ENCODE data around the gene ARHGAP26. TPM values are rescaled to one million over a fixed set of nuclear protein-coding genes. Genes with fewer than 3 reads are reported as not detected.

Gene ARHGAP26
- total and polyA plus RNA-seq, 2 of the 4 experiments (the other 2 are of a cell fraction): 0.54 to 0.56 TPM

- H4K20me1 ChIP-seq (ENCODE audit: insufficient read depth, low read length): no peaks in the 10 kb centered on the region
- no peaks in the 10 kb centered on the region for H3K36me3 ChIP-seq (ENCODE audit: control insufficient read depth, insufficient read depth, low read length)
- BruUV-seq (replicated peaks): no TSS peak
- H3K56ac ChIP-seq (ENCODE audit: extremely low read depth, insufficient read depth, low read length): no peak overlapping the region
- peaks cover 20% of the 10 kb centered on the region for H3K27me3 ChIP-seq (ENCODE audit: control insufficient read depth, insufficient read depth, low read length)
- no peak overlapping the region for H3K4me2 ChIP-seq (ENCODE audit: low read depth, low read length)
- H3K18ac ChIP-seq (ENCODE audit: low read depth, low read length): no peak overlapping the region
- intact Hi-C loops (cut with micrococcal nuclease): no loop called here
- H2BK120ac ChIP-seq (ENCODE audit: low read depth, low read length): no peak overlapping the region
- H4K8ac ChIP-seq (ENCODE audit: low read depth in 2 of 2, low read length in 2 of 2): no peak overlapping the region
- no peak overlapping the region for H3K14ac ChIP-seq (replicated peaks; ENCODE audit: low read depth, low read length)
- dilution Hi-C loops (cut with HindIII; ENCODE audit: low sequenced_read_pairs, unreplicated experiment): no loop called here
- no peak overlapping the region for H2AK5ac ChIP-seq (ENCODE audit: low read depth, low read length)
- H2AFZ ChIP-seq (replicated peaks; ENCODE audit: low read length, poor library complexity): no peak overlapping the region
- H4K5ac ChIP-seq (ENCODE audit: low read depth, low read length): no peak overlapping the region
- WGBS, 2 experiments (ENCODE audit: extremely low coverage in 2 of 2, insufficient read length in 1 of 2): no CpG with 5 or more reads among the region's 13 CpGs
- no peak overlapping the region for H3K9ac ChIP-seq (ENCODE audit: low read depth, low read length)
- H2BK5ac ChIP-seq (ENCODE audit: low read depth, low read length, poor library complexity, severe bottlenecking): no peak overlapping the region
- H2BK20ac ChIP-seq (ENCODE audit: low read depth, low read length): no peak overlapping the region
- no peak overlapping the region for H4K91ac ChIP-seq (ENCODE audit: insufficient read depth, low read depth, low read length)
- no peak for ATAC-seq (ENCODE audit: low read depth)
- no peak overlapping the region for H3K4me3 ChIP-seq (ENCODE audit: insufficient read depth, low read depth, low read length)
- no peak overlapping the region for H2AK9ac ChIP-seq (replicated peaks; ENCODE audit: low read depth, low read length, poor library complexity)
- H3K9me1 ChIP-seq (ENCODE audit: insufficient read depth, low read length): no peaks in the 10 kb centered on the region
- no peak for DNase-seq
- no peak overlapping the region for H3K27ac ChIP-seq (ENCODE audit: insufficient read depth, low read length)
- no peak overlapping the region for H2BK15ac ChIP-seq (ENCODE audit: low read depth, low read length)
- H3K79me1 ChIP-seq (ENCODE audit: low read depth in 1 of 2, low read length in 2 of 2): no peaks in the 10 kb centered on the region
- POLR2A ChIA-PET (ENCODE audit: unreplicated experiment): no interaction called here
- H3K23ac ChIP-seq (ENCODE audit: low read depth, low read length): no peak overlapping the region
- no peaks in the 10 kb centered on the region for H3K9me3 ChIP-seq (ENCODE audit: control insufficient read depth, insufficient read depth, low read length)
- no peak overlapping the region for H3K4ac ChIP-seq (ENCODE audit: low read depth, low read length)
- H3K4me1 ChIP-seq (ENCODE audit: control insufficient read depth, insufficient read depth, low read length): peaks cover 2% of the 10 kb centered on the region; the same call in 1 of the 2 replicates
- in situ Hi-C loops (cut with MboI; ENCODE audit: low sequenced_read_pairs): no loop called here
- TF ChIP-seq, protein P1, sequence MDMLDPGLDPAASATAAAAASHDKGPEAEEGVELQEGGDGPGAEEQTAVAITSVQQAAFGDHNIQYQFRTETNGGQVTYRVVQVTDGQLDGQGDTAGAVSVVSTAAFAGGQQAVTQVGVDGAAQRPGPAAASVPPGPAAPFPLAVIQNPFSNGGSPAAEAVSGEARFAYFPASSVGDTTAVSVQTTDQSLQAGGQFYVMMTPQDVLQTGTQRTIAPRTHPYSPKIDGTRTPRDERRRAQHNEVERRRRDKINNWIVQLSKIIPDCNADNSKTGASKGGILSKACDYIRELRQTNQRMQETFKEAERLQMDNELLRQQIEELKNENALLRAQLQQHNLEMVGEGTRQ (IDR thresholded peaks at IDR 0.05; ENCODE audit: low read depth, low read length): no peak
- TF ChIP-seq MXI1 (IDR thresholded peaks at IDR 0.05; ENCODE audit: borderline replicate concordance, low read depth, low read length): no peak
- TF ChIP-seq MAFK (IDR thresholded peaks at IDR 0.05; ENCODE audit: low read depth, low read length): no peak
- TF ChIP-seq, protein P2, sequence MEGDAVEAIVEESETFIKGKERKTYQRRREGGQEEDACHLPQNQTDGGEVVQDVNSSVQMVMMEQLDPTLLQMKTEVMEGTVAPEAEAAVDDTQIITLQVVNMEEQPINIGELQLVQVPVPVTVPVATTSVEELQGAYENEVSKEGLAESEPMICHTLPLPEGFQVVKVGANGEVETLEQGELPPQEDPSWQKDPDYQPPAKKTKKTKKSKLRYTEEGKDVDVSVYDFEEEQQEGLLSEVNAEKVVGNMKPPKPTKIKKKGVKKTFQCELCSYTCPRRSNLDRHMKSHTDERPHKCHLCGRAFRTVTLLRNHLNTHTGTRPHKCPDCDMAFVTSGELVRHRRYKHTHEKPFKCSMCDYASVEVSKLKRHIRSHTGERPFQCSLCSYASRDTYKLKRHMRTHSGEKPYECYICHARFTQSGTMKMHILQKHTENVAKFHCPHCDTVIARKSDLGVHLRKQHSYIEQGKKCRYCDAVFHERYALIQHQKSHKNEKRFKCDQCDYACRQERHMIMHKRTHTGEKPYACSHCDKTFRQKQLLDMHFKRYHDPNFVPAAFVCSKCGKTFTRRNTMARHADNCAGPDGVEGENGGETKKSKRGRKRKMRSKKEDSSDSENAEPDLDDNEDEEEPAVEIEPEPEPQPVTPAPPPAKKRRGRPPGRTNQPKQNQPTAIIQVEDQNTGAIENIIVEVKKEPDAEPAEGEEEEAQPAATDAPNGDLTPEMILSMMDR (conservative IDR thresholded peaks at IDR 0.05; ENCODE audit: low read depth, low read length): no peak
- no peak for TF ChIP-seq SMC3 (IDR thresholded peaks at IDR 0.05; ENCODE audit: low read depth, low read length)
- TF ChIP-seq NFE2L2 (IDR thresholded peaks at IDR 0.05; ENCODE audit: low read depth, low read length): no peak
- no peak for TF ChIP-seq RCOR1 (IDR thresholded peaks at IDR 0.05; ENCODE audit: insufficient replicate concordance, low read length)
- TF ChIP-seq CEBPB (IDR thresholded peaks at IDR 0.05; ENCODE audit: low read depth, low read length): no peak
- CTCF ChIA-PET: interaction anchor here (1.0 to 1.2 kb wide), 3 partner anchors 16 to 151 kb away, joined by 3 to 4 read pairs (median 3); no protein-coding TSS in a partner anchor
Measured at GRCh38 chr5:142864290-142865260, 94.4 kb downstream of the ARHGAP26 start.
